Gastrocnemius medialis (tissue), 4 donors: ENCODE data around the gene CLEC1A. TPM values are rescaled to one million over a fixed set of nuclear protein-coding genes. Genes with fewer than 3 reads are reported as not detected.
A peak's percentile ranks its signal among the peaks of the same experiment; 100 is the strongest.

Source experiments
- ATAC-seq, 2 donors: fragments of 150-250 bp; one replicate each; pipeline ENCODE4 v1.9.1; 2016
- DNase-seq, 2 donors: peaks; one replicate each; pipeline ENCODE4 v3.0.0-alpha.2; 2019
- H3K27ac ChIP-seq, 4 donors: fragments of 200-600 bp; sonication (generic); 1 replicate in 1 of 4; 2 replicates in 3 of 4; pipeline ENCODE4 v1.5.1; 2016 to 2018; ENCODE audit warnings: mild to moderate bottlenecking in 2 of 4, moderate library complexity in 1 of 4
- H3K27me3 ChIP-seq, 3 donors: fragments of 200-600 bp; sonication (generic) in 2 of 3; 1 replicate in 1 of 3; 2 replicates in 2 of 3; pipeline versions ENCODE4 v1.5.1 to v1.6.0; 2016 to 2019; ENCODE audit warnings: mild to moderate bottlenecking in 1 of 3, moderate library complexity in 1 of 3
- H3K36me3 ChIP-seq, 2 donors: fragments of 200-600 bp; sonication (generic) in 1 of 2; one replicate each; pipeline ENCODE4 v1.5.1; 2017 to 2018
- H3K4me1 ChIP-seq, 2 donors: fragments of 200-600 bp; sonication (generic) in 1 of 2; one replicate each; pipeline ENCODE4 v1.5.1; 2016 to 2017; ENCODE audit warnings: mild to moderate bottlenecking in 2 of 2
- H3K4me3 ChIP-seq, 4 donors: fragments of 200-600 bp; sonication (generic) in 3 of 4; 1 replicate in 1 of 4; 2 replicates in 3 of 4; pipeline ENCODE4 v1.5.1; 2016 to 2019; ENCODE audit warnings: mild to moderate bottlenecking in 2 of 4
- H3K9me3 ChIP-seq, 3 donors: fragments of 200-600 bp; sonication (generic) in 2 of 3; 1 replicate in 1 of 3; 2 replicates in 2 of 3; pipeline ENCODE4 v1.5.1; 2016 to 2019
- POLR2A ChIP-seq, 2 donors: fragments of 450-650 bp; IDR thresholded peaks; one replicate each; pipeline ENCODE4 v1.6.1; 2017; ENCODE audit warnings: antibody characterized with exemption in 2 of 2, mild to moderate bottlenecking in 2 of 2, moderate library complexity in 2 of 2
- in situ Hi-C, 4 donors: fragments of 200-750 bp; cut with MboI; loops; one replicate each; pipeline versions ENCODE4 v1.15.0 to v1.8.0; 2017; ENCODE audit warnings: low sequenced_read_pairs in 4 of 4
- intact Hi-C: fragments of 100-400 bp; cut with DNase I; formaldehyde crosslinking; loops from one replicate; pipeline ENCODE4 v1.15.1; 2023; ENCODE audit warnings: low total_unique reads
- total RNA-seq, 4 donors: library from RNA; depleted of rRNA; stranded (reverse); fragments of >200 nt; gene quantifications; one replicate each; pipeline versions ENCODE4 v1.1.0 to v1.2.3, GENCODE V29; 2016
- TF ChIP-seq, protein P1 (sequence below), 5 experiments: fragments of 450-650 bp in 3 of 5; fragments of 200-600 bp in 2 of 5; sonication (generic) in 2 of 5; IDR thresholded peaks in 4 of 5; conservative IDR thresholded peaks in 1 of 5; 1 replicate in 4 of 5; 2 replicates in 1 of 5; pipeline ENCODE4 v1.5.1; 2016 to 2019; ENCODE audit warnings: antibody characterized with exemption in 5 of 5, mild to moderate bottlenecking in 3 of 5, moderate library complexity in 3 of 5

The CLEC1A gene, protein sequence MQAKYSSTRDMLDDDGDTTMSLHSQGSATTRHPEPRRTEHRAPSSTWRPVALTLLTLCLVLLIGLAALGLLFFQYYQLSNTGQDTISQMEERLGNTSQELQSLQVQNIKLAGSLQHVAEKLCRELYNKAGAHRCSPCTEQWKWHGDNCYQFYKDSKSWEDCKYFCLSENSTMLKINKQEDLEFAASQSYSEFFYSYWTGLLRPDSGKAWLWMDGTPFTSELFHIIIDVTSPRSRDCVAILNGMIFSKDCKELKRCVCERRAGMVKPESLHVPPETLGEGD
- total RNA-seq, result 1 to 10 TPM in 3 of 4 donors, under 1 TPM in 1; 1.00 to 3.6 (median 1.6) TPM

DNA sequence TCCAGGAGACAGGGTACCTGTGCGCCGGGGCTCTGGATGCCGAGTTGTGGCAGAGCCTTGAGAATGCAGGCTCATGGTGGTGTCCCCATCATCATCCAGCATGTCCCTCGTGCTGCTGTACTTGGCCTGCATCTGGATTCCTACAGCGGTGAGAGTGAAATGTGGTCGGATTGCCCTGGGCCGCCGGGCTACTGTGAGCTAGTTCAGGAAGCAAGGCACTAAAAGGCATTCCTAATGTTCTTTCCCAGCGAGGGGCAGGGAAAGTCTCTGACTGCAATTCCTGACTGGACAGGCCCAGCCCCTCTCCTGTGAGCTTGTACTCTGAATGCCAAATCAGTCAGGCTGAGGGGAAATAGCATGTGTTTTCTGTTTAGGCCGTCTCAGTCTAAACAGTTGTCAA, at the start of gene CLEC1A:
Gene CLEC1A, minus strand, starts transcription at position 195 of the 400 bp plus-strand sequence. Its CDS starts 63 bp downstream, at position 132.
- ATAC-seq (peak; percentile 45 to 47), DNase-seq (no peak)
- Histone ChIP-seq H3K36me3 (no peaks in the 10 kb centered on the region), H3K4me1 (peaks cover 0 to 5% of the 10 kb centered on the region in 2 donors), H3K4me3 (peak within 1 kb of the TSS; percentile 27 to 42 (median 34)), H3K9me3 (no peaks in the 10 kb centered on the region), H3K27ac (peak within 1 kb of the TSS; percentile 29 to 75 (median 68)), H3K27me3 (no peaks in the 10 kb centered on the region)
- intact Hi-C loops (no loop called here), in situ Hi-C loops (no loop called here)
- TF ChIP-seq, protein P1, sequence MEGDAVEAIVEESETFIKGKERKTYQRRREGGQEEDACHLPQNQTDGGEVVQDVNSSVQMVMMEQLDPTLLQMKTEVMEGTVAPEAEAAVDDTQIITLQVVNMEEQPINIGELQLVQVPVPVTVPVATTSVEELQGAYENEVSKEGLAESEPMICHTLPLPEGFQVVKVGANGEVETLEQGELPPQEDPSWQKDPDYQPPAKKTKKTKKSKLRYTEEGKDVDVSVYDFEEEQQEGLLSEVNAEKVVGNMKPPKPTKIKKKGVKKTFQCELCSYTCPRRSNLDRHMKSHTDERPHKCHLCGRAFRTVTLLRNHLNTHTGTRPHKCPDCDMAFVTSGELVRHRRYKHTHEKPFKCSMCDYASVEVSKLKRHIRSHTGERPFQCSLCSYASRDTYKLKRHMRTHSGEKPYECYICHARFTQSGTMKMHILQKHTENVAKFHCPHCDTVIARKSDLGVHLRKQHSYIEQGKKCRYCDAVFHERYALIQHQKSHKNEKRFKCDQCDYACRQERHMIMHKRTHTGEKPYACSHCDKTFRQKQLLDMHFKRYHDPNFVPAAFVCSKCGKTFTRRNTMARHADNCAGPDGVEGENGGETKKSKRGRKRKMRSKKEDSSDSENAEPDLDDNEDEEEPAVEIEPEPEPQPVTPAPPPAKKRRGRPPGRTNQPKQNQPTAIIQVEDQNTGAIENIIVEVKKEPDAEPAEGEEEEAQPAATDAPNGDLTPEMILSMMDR (IDR thresholded peaks at IDR 0.05 in 4 of 5, conservative IDR thresholded peaks at IDR 0.05 in 1 of 5), result no peak
- TF ChIP-seq POLR2A (IDR thresholded peaks at IDR 0.05), result peak; percentile 48 to 69

DNA sequence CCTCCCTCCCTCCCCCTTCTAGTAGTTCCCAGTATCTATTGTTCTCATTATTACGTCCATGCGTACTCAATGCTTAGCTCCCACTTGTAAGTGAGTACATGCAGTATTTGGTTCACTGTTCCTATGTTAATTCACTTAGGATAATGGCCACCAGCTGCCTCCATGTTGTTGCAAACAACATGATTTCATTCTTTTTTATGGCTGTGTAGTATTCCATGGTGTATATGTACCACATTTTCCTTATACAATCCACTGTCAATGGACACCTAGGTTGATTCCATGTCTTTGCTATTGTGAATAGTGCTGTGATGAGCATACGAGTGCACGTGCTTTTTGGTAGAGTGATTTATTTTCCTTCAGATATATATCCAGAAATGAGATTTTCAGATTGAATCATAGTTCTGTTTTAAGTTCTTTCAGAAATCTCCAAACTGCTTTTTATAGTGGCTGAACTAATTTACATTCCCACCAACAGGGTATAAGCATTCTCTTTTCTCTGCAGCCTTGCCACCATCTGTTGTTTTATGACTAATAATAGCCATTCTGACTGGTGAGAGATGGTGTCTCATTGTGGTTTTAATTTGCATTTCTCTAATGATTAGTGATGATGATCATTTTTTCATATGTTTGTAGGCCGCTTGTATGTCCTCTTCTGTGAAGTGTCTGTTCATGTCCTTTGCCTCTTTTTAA, 49.1 kb upstream of the CLEC1A start:
- Histone ChIP-seq H3K9me3 (no peaks in the 10 kb centered on the region), H3K4me3 (no peak overlapping the region), H3K27me3 (no peaks in the 10 kb centered on the region), H3K4me1 (peaks cover 1 to 4% of the 10 kb centered on the region in 2 donors), H3K36me3 (no peaks in the 10 kb centered on the region), H3K27ac (no peak overlapping the region)
- ATAC-seq (no peak), DNase-seq (no peak)
- in situ Hi-C loops (loop anchor here in 1 of 4 donors (25.0 kb wide), 1 partner anchor 111 kb away; the partner anchor contains the start of gene CLEC9A), intact Hi-C loops (no loop called here)
- TF ChIP-seq POLR2A (IDR thresholded peaks at IDR 0.05), result no peak
- TF ChIP-seq, protein P1 (IDR thresholded peaks at IDR 0.05 in 4 of 5, conservative IDR thresholded peaks at IDR 0.05 in 1 of 5), result no peak

DNA sequence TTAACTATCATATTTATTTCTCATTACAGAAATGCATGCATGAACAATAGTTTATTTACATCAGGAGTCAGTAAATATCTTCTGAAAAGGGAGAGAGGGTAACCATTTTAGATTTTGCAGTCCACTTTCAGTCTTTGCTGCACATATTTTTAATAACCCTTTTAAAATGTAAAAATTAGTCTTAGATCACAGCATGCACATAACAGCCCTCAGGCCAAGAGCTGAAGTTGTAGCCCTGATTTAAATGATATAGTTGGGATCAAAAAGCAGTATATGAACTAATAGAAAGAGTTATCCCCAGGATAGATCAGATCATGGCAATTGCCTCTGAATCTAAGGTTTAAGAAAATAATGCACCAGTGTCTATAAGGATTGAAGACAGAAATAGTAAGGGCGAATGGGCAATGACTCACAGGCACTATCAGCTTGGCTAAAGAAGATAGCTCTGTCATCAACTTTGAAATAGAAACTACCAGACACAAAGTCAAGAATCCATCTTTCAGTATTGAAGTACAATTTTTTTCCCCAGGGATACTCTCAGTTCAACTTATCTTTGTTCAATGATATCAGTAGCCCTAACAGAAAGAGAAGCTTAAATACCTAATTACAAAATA, 44.3 kb upstream of the CLEC1A start:
- H3K9me3 ChIP-seq, result no peaks in the 10 kb centered on the region
- no peak overlapping the region for H3K27ac ChIP-seq
- no peak for TF ChIP-seq POLR2A (IDR thresholded peaks at IDR 0.05)
- TF ChIP-seq, protein P1 (IDR thresholded peaks at IDR 0.05 in 4 of 5, conservative IDR thresholded peaks at IDR 0.05 in 1 of 5), result no peak
- peaks cover 0 to 3% of the 10 kb centered on the region in 2 donors for H3K4me1 ChIP-seq
- ATAC-seq (no peak), DNase-seq (no peak)
- in situ Hi-C loops, result loop anchor here in 1 of 4 donors (25.0 kb wide), 1 partner anchor 106 kb away; the partner anchor contains the start of gene CLEC9A
- H3K36me3 ChIP-seq, result no peaks in the 10 kb centered on the region
- intact Hi-C loops, result loop anchor here (5.0 kb wide), 1 partner anchor 111 kb away; the partner anchor contains the start of gene CLEC9A
- H3K4me3 ChIP-seq, result no peak overlapping the region
- no peaks in the 10 kb centered on the region for H3K27me3 ChIP-seq

DNA sequence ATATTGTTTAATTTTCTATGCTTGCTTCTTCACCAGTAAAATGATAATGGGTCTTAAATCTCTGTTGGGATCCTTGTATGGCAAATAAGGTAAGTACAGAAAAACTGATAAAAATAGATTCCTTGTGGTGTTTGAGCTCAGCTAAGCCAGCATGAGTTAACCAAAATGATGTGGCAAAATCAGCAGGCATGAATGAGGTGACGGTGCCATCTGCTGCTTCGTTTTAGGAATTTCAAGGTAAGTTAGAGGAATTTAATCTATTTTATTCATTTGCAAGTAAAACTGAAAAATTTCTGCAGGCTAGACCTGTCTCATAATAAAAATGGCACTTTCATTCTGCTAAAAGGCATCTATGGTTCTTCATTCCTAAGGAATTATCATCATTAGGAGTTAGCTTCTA, 41.2 kb upstream of the CLEC1A start:
- in situ Hi-C loops, result loop anchor here in 1 of 4 donors (25.0 kb wide), 1 partner anchor 103 kb away; the partner anchor contains the start of gene CLEC9A
- peaks cover 0 to 3% of the 10 kb centered on the region in 2 donors for H3K4me1 ChIP-seq
- H3K36me3 ChIP-seq, result no peaks in the 10 kb centered on the region
- no peak for TF ChIP-seq POLR2A (IDR thresholded peaks at IDR 0.05)
- TF ChIP-seq, protein P1 (IDR thresholded peaks at IDR 0.05 in 4 of 5, conservative IDR thresholded peaks at IDR 0.05 in 1 of 5), result peak; percentile 26 to 49 (median 32)
- H3K27me3 ChIP-seq, result no peaks in the 10 kb centered on the region
- no peak overlapping the region for H3K27ac ChIP-seq
- H3K9me3 ChIP-seq, result no peaks in the 10 kb centered on the region
- DNase-seq (no peak), ATAC-seq (no peak)
- intact Hi-C loops, result loop anchor here (5.0 kb wide), 1 partner anchor 108 kb away; the partner anchor contains the start of gene CLEC9A
- no peak overlapping the region for H3K4me3 ChIP-seq
